Esophagus squamous epithelium (tissue), 4 donors: ENCODE results near the gene LPXN.

Experiments used
- POLR2A ChIP-seq, 4 donors: fragments of 450-650 bp; IDR thresholded peaks; one replicate each; pipeline ENCODE4 v1.6.1; 2017; ENCODE audit warnings: antibody characterized with exemption in 4 of 4, mild to moderate bottlenecking in 4 of 4, moderate library complexity in 3 of 4
- TF ChIP-seq, protein P1 (sequence below), 6 experiments: fragments of 450-650 bp in 4 of 6; fragments of 200-600 bp in 2 of 6; sonication (generic) in 2 of 6; IDR thresholded peaks; one replicate each; pipeline ENCODE4 v1.5.1; 2016 to 2019; ENCODE audit warnings: antibody characterized with exemption in 6 of 6, mild to moderate bottlenecking in 4 of 6, moderate library complexity in 4 of 6

DNA sequence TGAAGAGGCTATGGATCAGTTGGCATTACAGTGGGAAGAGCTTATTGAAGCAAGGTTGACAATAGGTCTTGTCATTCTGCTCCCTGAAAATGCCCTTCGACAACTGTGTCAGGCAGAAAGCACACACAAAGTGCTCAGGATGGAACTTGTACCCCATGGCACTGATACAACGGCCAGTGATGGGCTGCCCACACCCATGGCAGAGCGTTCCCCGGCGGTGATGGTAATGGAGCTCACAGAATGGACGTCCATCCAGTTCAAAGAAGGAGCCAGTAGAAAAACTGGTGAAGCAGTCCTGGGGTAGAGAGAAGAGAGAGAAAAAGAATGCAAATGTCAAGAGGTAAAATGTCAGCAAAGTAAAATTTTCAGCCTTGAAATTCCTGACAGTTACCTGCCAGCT, 48.2 kb downstream of the LPXN start:
- TF ChIP-seq, protein P1, sequence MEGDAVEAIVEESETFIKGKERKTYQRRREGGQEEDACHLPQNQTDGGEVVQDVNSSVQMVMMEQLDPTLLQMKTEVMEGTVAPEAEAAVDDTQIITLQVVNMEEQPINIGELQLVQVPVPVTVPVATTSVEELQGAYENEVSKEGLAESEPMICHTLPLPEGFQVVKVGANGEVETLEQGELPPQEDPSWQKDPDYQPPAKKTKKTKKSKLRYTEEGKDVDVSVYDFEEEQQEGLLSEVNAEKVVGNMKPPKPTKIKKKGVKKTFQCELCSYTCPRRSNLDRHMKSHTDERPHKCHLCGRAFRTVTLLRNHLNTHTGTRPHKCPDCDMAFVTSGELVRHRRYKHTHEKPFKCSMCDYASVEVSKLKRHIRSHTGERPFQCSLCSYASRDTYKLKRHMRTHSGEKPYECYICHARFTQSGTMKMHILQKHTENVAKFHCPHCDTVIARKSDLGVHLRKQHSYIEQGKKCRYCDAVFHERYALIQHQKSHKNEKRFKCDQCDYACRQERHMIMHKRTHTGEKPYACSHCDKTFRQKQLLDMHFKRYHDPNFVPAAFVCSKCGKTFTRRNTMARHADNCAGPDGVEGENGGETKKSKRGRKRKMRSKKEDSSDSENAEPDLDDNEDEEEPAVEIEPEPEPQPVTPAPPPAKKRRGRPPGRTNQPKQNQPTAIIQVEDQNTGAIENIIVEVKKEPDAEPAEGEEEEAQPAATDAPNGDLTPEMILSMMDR (IDR thresholded peaks at IDR 0.05): no peak
- no peak for TF ChIP-seq POLR2A (IDR thresholded peaks at IDR 0.05)
